Measurements from ENCODE around the gene MKNK2. TPM values are rescaled to one million over a fixed set of nuclear protein-coding genes. Genes with fewer than 3 reads are reported as not detected.

MKNK2 gene
- total RNA-seq, 1 donor from 2014 or later = 81.3 TPM

- no peaks in the 10 kb centered on the region for H3K9me3 Mint-ChIP-seq (ENCODE audit: unreplicated experiment)
- no peak overlapping the region for H3K27ac Mint-ChIP-seq (ENCODE audit: unreplicated experiment)
- TF ChIP-seq, protein P1, sequence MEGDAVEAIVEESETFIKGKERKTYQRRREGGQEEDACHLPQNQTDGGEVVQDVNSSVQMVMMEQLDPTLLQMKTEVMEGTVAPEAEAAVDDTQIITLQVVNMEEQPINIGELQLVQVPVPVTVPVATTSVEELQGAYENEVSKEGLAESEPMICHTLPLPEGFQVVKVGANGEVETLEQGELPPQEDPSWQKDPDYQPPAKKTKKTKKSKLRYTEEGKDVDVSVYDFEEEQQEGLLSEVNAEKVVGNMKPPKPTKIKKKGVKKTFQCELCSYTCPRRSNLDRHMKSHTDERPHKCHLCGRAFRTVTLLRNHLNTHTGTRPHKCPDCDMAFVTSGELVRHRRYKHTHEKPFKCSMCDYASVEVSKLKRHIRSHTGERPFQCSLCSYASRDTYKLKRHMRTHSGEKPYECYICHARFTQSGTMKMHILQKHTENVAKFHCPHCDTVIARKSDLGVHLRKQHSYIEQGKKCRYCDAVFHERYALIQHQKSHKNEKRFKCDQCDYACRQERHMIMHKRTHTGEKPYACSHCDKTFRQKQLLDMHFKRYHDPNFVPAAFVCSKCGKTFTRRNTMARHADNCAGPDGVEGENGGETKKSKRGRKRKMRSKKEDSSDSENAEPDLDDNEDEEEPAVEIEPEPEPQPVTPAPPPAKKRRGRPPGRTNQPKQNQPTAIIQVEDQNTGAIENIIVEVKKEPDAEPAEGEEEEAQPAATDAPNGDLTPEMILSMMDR (IDR thresholded peaks at IDR 0.05) = no peak
- H3K4me1 Mint-ChIP-seq (ENCODE audit: unreplicated experiment) = no peaks in the 10 kb centered on the region
- no peak for DNase-seq (ENCODE audit: extremely low spot score, unreplicated experiment)
- H3K4me3 Mint-ChIP-seq (ENCODE audit: unreplicated experiment) = no peak overlapping the region
- H3K27me3 Mint-ChIP-seq (ENCODE audit: unreplicated experiment) = no peaks in the 10 kb centered on the region
- peaks cover 9% of the 10 kb centered on the region for H3K36me3 Mint-ChIP-seq (ENCODE audit: unreplicated experiment)
Measured at GRCh38 chr19:2003874-2004273, 47.2 kb downstream of the MKNK2 start.

DNA sequence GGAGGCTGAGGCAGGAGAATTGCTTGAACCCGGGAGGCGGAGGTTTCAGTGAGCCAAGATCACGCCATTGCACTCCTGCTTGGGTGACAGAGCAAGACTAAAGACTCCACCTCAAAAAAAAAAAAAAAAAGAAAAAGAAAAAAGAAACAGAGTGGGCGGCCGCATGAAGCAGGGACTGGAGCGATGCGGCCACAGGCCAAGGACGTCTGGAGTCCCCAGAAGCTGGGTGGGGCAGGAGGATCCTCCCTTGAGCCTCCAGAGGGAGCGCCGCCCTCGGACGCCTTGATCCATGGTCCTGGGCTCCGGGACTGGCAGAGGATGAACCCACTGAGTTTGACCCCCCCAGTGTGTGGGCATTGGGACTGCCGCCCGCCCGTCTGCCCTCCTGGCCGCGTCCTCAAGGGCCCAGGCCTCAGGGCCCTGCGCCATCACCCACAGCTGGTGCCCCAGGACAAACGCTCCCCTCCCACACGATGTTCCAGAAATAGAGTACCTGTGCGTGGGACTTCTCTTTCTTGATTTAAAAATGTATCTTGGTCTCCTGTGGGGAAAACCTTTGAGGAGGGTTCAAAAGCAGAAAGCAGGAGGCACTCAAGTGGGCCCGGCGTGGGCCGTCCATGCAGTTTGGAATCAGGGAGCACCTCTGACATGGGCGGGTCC is 51.1 kb downstream of the MKNK2 start:
- Mint-ChIP-seq H3K36me3 (ENCODE audit: unreplicated experiment) (peaks cover 23% of the 10 kb centered on the region), H3K4me1 (ENCODE audit: unreplicated experiment) (no peaks in the 10 kb centered on the region), H3K27me3 (ENCODE audit: unreplicated experiment) (no peaks in the 10 kb centered on the region), H3K9me3 (ENCODE audit: unreplicated experiment) (no peaks in the 10 kb centered on the region), H3K27ac (ENCODE audit: unreplicated experiment) (no peak overlapping the region), H3K4me3 (ENCODE audit: unreplicated experiment) (no peak overlapping the region)
- DNase-seq (ENCODE audit: extremely low spot score, unreplicated experiment) = no peak
- TF ChIP-seq, protein P1 (IDR thresholded peaks at IDR 0.05) = no peak

DNA sequence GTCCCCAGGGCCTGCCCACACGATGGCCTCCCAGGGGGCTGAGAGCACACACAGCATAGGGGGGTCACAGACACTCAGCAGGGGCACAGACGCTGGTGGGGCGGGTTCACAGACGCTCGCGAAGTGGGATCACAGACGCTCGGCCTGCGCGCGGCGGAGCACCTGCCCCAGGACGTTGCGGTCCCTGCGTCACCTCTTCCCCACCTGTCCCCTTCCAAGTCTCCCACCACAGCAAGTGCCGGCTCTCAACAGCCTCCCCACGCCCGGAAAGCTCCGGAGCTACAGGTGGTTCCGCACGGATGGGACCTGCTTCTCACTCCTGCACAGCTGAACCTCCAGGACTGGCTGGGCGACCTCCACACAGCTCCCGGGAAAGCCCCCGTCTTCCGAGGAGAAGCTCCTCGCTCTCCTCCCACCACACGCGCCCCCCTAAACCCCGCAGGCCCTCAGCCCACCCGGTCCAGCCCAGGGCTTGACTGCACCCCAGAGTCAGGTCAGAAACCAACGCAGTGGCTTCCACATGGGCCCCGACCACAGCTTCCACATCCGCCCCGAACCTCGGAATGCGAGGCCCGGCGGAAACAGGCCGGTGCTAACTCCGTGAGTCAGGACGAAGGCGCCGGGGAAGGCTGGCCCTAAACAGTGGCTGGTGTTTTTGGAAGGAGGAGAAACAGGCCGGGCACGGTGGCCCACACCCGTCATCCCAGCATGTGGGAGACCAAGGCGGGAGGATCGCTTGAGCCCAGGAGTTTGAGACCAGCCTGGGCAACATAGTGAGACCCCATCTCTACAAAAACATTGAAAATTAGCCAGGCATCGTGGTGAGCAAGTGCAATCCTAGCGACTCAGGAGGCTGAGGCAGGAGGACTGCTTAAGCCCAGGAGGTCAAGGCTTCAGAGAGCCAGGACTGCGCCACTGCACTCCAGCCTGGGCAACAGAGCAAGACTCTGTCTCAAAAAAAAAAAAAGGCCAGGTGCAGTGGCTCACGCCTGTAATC is 52.0 kb downstream of the MKNK2 start:
- Mint-ChIP-seq H3K4me3 (ENCODE audit: unreplicated experiment) (no peak overlapping the region), H3K27ac (ENCODE audit: unreplicated experiment) (no peak overlapping the region), H3K9me3 (ENCODE audit: unreplicated experiment) (no peaks in the 10 kb centered on the region), H3K27me3 (ENCODE audit: unreplicated experiment) (no peaks in the 10 kb centered on the region), H3K4me1 (ENCODE audit: unreplicated experiment) (no peaks in the 10 kb centered on the region), H3K36me3 (ENCODE audit: unreplicated experiment) (peaks cover 22% of the 10 kb centered on the region)
- no peak for DNase-seq (ENCODE audit: extremely low spot score, unreplicated experiment)
- TF ChIP-seq, protein P1 (IDR thresholded peaks at IDR 0.05) = no peak

DNA sequence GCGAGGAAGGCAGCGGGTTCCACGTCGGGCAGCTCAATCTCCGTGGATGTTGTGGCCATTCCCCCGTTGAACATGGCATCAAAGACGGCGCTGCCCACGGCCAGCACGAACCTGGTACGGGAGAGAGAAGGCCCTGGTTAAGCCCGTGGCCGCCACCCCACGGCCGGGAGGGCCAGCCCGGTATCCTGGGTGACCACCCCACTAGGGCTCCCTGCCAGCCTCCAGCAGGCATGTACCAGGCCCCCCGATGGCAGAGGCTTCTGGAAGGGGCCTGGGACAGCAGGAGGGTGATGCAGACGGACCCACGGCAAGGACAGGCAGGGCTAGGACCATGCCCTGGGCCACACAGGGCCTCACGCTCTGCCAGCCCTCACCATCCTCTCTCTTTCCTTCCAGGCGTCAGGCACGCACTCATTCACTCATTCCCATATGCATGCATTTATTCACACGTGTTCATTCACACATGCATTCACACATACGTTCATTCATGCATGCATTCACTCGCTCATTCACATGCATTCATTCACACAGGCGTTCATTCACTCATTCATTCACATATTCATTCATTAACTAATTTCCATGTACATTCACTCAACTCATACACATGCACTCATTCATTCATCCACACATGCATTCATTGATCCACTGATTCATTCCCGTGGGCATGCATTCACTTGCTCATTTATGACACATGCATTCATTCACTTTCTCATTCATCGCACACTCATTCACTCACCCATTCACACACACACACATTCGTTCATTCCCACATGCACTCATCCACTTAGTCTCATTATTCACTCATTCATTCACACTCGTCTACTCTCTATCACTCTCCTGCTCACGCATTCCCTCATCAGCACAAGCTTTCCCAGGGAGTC is 53.5 kb downstream of the MKNK2 start:
- TF ChIP-seq, protein P1 (IDR thresholded peaks at IDR 0.05) = no peak
- Mint-ChIP-seq H3K9me3 (ENCODE audit: unreplicated experiment) (no peaks in the 10 kb centered on the region), H3K4me1 (ENCODE audit: unreplicated experiment) (no peaks in the 10 kb centered on the region), H3K27me3 (ENCODE audit: unreplicated experiment) (no peaks in the 10 kb centered on the region), H3K36me3 (ENCODE audit: unreplicated experiment) (peaks cover 22% of the 10 kb centered on the region), H3K27ac (ENCODE audit: unreplicated experiment) (no peak overlapping the region), H3K4me3 (ENCODE audit: unreplicated experiment) (no peak overlapping the region)
- DNase-seq (ENCODE audit: extremely low spot score, unreplicated experiment) = no peak

Measured in osteocyte (in vitro differentiated cells).